Neural cell (in vitro differentiated cells): Measurements from ENCODE around the gene SIAE. TPM values are rescaled to one million over a fixed set of nuclear protein-coding genes. Genes with fewer than 3 reads are reported as not detected.

Experiments
- H2AFZ ChIP-seq: fragments of 200-600, 300-800 bp; sonication (generic), shearing (Covaris generic); 2 replicates; pipeline ENCODE4 v1.6.0; 2014; ENCODE audit warnings: low read depth, mild to moderate bottlenecking, antibody characterized with exemption, low read length, moderate library complexity
- H3F3A ChIP-seq: fragments of 200-600 bp; shearing (Covaris generic); 2 replicates; pipeline ENCODE4 v1.6.1; 2016; ENCODE audit warnings: mild to moderate bottlenecking, moderate library complexity, mixed read lengths, antibody characterized with exemption, low read length; ENCODE audit not compliant: insufficient read depth, poor library complexity, severe bottlenecking
- H3K27ac ChIP-seq: fragments of 200-600, 300-800 bp; sonication (generic), shearing (Covaris generic); 2 replicates; pipeline ENCODE4 v1.5.1; 2014; ENCODE audit warnings: mild to moderate bottlenecking, low read length, moderate library complexity
- H3K27me3 ChIP-seq: fragments of 300-800, 200-600 bp; sonication (generic), shearing (Covaris generic); 2 replicates; pipeline ENCODE4 v1.6.0; 2014; ENCODE audit warnings: mild to moderate bottlenecking, low read depth, low read length, moderate library complexity; ENCODE audit not compliant: insufficient read depth
- H3K36me3 ChIP-seq: fragments of 300-800, 200-600 bp; sonication (generic), shearing (Covaris generic); 2 replicates; pipeline ENCODE4 v1.5.1; 2014; ENCODE audit warnings: mild to moderate bottlenecking, antibody characterized with exemption, low read length, moderate library complexity; ENCODE audit not compliant: insufficient read depth
- H3K4me2 ChIP-seq: fragments of 300-800, 200-600 bp; sonication (generic), shearing (Covaris generic); 2 replicates; pipeline ENCODE4 v1.6.0; 2014; ENCODE audit warnings: mild to moderate bottlenecking, low read length
- H3K4me3 ChIP-seq: fragments of 300-800, 200-600 bp; sonication (generic), shearing (Covaris generic); 2 replicates; pipeline ENCODE4 v1.5.1; 2014; ENCODE audit warnings: mild to moderate bottlenecking, low read length, moderate library complexity
- H3K79me2 ChIP-seq: fragments of 200-600 bp; shearing (Covaris generic); replicated peaks from 2 replicates; pipeline ENCODE4 v1.6.0; 2014; ENCODE audit warnings: mild to moderate bottlenecking, low read length, moderate library complexity; ENCODE audit not compliant: insufficient read depth
- H3K9ac ChIP-seq: fragments of 300-800, 200-600 bp; sonication (generic), shearing (Covaris generic); 2 replicates; pipeline ENCODE4 v1.6.1; 2016; ENCODE audit warnings: mild to moderate bottlenecking, low read length, mixed read lengths
- H3K9me2 ChIP-seq: fragments of 200-600 bp; shearing (Covaris generic); 2 replicates; pipeline ENCODE4 v1.6.1; 2016; ENCODE audit warnings: mild to moderate bottlenecking, low read length, mixed read lengths; ENCODE audit not compliant: insufficient read depth
- H3K9me3 ChIP-seq: fragments of 200-600, 300-800 bp; sonication (generic), shearing (Covaris generic); 2 replicates; pipeline ENCODE4 v1.6.1; 2016; ENCODE audit warnings: mild to moderate bottlenecking, mixed run types, low read length, moderate library complexity, mixed read lengths
- H4K20me1 ChIP-seq: fragments of 200-600 bp; shearing (Covaris generic); 2 replicates; pipeline ENCODE4 v1.6.1; 2016; ENCODE audit warnings: mild to moderate bottlenecking, mixed run types; ENCODE audit not compliant: insufficient read depth
- EP300 ChIP-seq: fragments of 450-650 bp; conservative IDR thresholded peaks from 2 replicates; pipeline ENCODE4 v1.6.1; 2014; ENCODE audit warnings: antibody characterized with exemption, mild to moderate bottlenecking, moderate library complexity; ENCODE audit not compliant: poor library complexity, severe bottlenecking
- EZH2 ChIP-seq: fragments of 200-600, 300-800 bp; shearing (Covaris generic), sonication (generic); IDR thresholded peaks from 2 replicates; pipeline ENCODE4 v1.6.1; 2014; ENCODE audit warnings: antibody characterized with exemption, low read length, borderline replicate concordance, mild to moderate bottlenecking; ENCODE audit not compliant: insufficient read depth, poor library complexity, severe bottlenecking
- MXI1 ChIP-seq: fragments of 450-650 bp; conservative IDR thresholded peaks from 2 replicates; pipeline ENCODE4 v1.6.1; 2014; ENCODE audit warnings: antibody characterized with exemption, mild to moderate bottlenecking; ENCODE audit not compliant: poor library complexity, severe bottlenecking
- POLR2AphosphoS5 ChIP-seq: IDR thresholded peaks from 2 replicates; pipeline ENCODE4 v1.6.1; 2012
- RAD21 ChIP-seq: fragments of 450-650 bp; conservative IDR thresholded peaks from 2 replicates; pipeline ENCODE4 v1.6.1; 2014; ENCODE audit warnings: antibody characterized with exemption, mild to moderate bottlenecking, moderate library complexity
- SMC3 ChIP-seq: fragments of 450-650 bp; conservative IDR thresholded peaks from 2 replicates; pipeline ENCODE4 v1.6.1; 2014; ENCODE audit warnings: antibody characterized with exemption, mild to moderate bottlenecking, moderate library complexity; ENCODE audit not compliant: poor library complexity
- TAF1 ChIP-seq: IDR thresholded peaks from 2 replicates; pipeline ENCODE4 v1.6.1; 2012; ENCODE audit warnings: low read depth
- polyA plus RNA-seq: library from polyadenylated mRNA; depleted of rRNA; stranded (reverse); fragments of >200 nt; gene quantifications from 2 replicates; pipeline ENCODE4 v1.2.3, GENCODE V29; 2014
- TF ChIP-seq, protein P1 (sequence below): fragments of 450-650 bp; IDR thresholded peaks from 2 replicates; pipeline ENCODE4 v1.5.1; 2014; ENCODE audit warnings: antibody characterized with exemption, mild to moderate bottlenecking, moderate library complexity; ENCODE audit not compliant: poor library complexity, severe bottlenecking
- TF ChIP-seq, protein P2 (sequence below): IDR thresholded peaks from 2 replicates; pipeline ENCODE4 v1.6.1; 2012; ENCODE audit warnings: borderline replicate concordance

Gene SIAE
- polyA plus RNA-seq, 1 donor from 2014 or later, result 4.0 TPM

DNA sequence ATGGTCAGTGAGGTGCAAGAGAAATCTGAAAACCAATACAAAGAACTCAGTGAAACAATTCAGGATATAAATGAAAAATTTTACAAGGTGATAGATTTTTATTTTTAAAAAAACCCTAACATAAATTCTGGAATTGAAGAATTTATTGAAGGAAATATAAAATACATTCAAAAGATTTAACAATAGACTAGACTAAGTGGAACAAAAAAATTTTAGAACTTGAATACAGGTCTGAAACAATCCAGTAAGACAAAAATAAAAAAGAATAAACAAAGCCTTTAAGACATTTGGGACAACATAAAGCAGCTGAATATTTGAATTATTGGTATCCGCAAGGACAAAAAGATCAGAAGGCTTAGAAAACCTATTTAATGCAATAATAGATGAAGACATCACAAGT is 8.9 kb upstream of the SIAE start:
- H3K36me3 ChIP-seq, result no peaks in the 10 kb centered on the region
- no peak overlapping the region for H3K4me2 ChIP-seq
- H3F3A ChIP-seq, result no peaks in the 10 kb centered on the region
- no peaks in the 10 kb centered on the region for H3K9me2 ChIP-seq
- no peaks in the 10 kb centered on the region for H3K27me3 ChIP-seq
- H3K4me3 ChIP-seq, result no peak overlapping the region
- no peak overlapping the region for H2AFZ ChIP-seq
- no peak for TF ChIP-seq SMC3
- no peak for TF ChIP-seq EP300
- TF ChIP-seq, protein P1, sequence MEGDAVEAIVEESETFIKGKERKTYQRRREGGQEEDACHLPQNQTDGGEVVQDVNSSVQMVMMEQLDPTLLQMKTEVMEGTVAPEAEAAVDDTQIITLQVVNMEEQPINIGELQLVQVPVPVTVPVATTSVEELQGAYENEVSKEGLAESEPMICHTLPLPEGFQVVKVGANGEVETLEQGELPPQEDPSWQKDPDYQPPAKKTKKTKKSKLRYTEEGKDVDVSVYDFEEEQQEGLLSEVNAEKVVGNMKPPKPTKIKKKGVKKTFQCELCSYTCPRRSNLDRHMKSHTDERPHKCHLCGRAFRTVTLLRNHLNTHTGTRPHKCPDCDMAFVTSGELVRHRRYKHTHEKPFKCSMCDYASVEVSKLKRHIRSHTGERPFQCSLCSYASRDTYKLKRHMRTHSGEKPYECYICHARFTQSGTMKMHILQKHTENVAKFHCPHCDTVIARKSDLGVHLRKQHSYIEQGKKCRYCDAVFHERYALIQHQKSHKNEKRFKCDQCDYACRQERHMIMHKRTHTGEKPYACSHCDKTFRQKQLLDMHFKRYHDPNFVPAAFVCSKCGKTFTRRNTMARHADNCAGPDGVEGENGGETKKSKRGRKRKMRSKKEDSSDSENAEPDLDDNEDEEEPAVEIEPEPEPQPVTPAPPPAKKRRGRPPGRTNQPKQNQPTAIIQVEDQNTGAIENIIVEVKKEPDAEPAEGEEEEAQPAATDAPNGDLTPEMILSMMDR, result no peak
- TF ChIP-seq TAF1, result no peak
- TF ChIP-seq RAD21, result no peak
- TF ChIP-seq MXI1, result no peak
- TF ChIP-seq EZH2, result no peak
- TF ChIP-seq, protein P2, sequence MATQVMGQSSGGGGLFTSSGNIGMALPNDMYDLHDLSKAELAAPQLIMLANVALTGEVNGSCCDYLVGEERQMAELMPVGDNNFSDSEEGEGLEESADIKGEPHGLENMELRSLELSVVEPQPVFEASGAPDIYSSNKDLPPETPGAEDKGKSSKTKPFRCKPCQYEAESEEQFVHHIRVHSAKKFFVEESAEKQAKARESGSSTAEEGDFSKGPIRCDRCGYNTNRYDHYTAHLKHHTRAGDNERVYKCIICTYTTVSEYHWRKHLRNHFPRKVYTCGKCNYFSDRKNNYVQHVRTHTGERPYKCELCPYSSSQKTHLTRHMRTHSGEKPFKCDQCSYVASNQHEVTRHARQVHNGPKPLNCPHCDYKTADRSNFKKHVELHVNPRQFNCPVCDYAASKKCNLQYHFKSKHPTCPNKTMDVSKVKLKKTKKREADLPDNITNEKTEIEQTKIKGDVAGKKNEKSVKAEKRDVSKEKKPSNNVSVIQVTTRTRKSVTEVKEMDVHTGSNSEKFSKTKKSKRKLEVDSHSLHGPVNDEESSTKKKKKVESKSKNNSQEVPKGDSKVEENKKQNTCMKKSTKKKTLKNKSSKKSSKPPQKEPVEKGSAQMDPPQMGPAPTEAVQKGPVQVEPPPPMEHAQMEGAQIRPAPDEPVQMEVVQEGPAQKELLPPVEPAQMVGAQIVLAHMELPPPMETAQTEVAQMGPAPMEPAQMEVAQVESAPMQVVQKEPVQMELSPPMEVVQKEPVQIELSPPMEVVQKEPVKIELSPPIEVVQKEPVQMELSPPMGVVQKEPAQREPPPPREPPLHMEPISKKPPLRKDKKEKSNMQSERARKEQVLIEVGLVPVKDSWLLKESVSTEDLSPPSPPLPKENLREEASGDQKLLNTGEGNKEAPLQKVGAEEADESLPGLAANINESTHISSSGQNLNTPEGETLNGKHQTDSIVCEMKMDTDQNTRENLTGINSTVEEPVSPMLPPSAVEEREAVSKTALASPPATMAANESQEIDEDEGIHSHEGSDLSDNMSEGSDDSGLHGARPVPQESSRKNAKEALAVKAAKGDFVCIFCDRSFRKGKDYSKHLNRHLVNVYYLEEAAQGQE, result no peak
- no peak for TF ChIP-seq POLR2AphosphoS5
- no peaks in the 10 kb centered on the region for H3K79me2 ChIP-seq
- H3K9me3 ChIP-seq, result no peaks in the 10 kb centered on the region
- H4K20me1 ChIP-seq, result no peaks in the 10 kb centered on the region
- no peak overlapping the region for H3K27ac ChIP-seq
- H3K9ac ChIP-seq, result no peak overlapping the region

DNA sequence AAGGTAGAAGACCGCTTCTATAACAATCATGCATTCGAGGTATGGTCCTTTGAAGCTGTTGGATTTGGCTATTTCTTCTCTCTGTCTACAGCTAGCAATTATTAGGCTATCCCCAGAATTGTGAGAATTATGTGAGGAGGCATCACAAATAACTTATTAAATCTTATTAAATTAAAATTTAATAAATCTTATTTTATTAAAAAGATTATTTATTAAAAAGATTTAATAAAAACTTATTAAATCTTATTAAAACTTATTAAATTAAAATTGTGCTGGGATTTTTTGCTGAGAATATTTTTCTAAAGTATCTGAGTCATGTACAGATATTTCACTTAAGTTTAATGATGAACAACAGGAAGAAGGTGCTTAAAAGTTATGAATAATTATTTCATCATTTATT is 7.9 kb upstream of the SIAE start:
- H3K9me3 ChIP-seq, result no peaks in the 10 kb centered on the region
- H2AFZ ChIP-seq, result no peak overlapping the region
- no peaks in the 10 kb centered on the region for H4K20me1 ChIP-seq
- no peak overlapping the region for H3K4me2 ChIP-seq
- no peak for TF ChIP-seq EZH2
- TF ChIP-seq POLR2AphosphoS5, result no peak
- no peak for TF ChIP-seq EP300
- no peak for TF ChIP-seq TAF1
- TF ChIP-seq, protein P2, result no peak
- TF ChIP-seq SMC3, result no peak
- TF ChIP-seq, protein P1, result no peak
- no peak for TF ChIP-seq MXI1
- TF ChIP-seq RAD21, result no peak
- no peaks in the 10 kb centered on the region for H3K9me2 ChIP-seq
- no peaks in the 10 kb centered on the region for H3K79me2 ChIP-seq
- no peak overlapping the region for H3K9ac ChIP-seq
- H3K36me3 ChIP-seq, result no peaks in the 10 kb centered on the region
- no peak overlapping the region for H3K27ac ChIP-seq
- H3F3A ChIP-seq, result no peaks in the 10 kb centered on the region
- H3K27me3 ChIP-seq, result no peaks in the 10 kb centered on the region
- no peak overlapping the region for H3K4me3 ChIP-seq
